Suppressor macrophage (primary cell): ENCODE results near the gene CCN6.

ENCODE experiments used
- DNase-seq, 4 experiments: peaks; one replicate each; pipeline ENCODE4 v3.0.0-alpha.2; 2020 to 2022
- total RNA-seq, 17 experiments: gene quantifications; one replicate each; lab custom pipeline; 2026; ENCODE audit warnings: mixed read lengths in 6 of 17, inconsistent platforms in 3 of 17; lab: John Stamatoyannopoulos, UW

CCN6 gene
- 0 to 1.2 (median 0) reads per million in 17 experiments for total RNA-seq

GRCh38 chr6:112054001-112054400 is at the start of gene CCN6:
Gene CCN6, plus strand, starts transcription at chr6:112054104. Its CDS starts 254 bp downstream, at chr6:112054358.
- no peak for DNase-seq

- no peak for DNase-seq
These were observed 49.5 kb upstream of the CCN6 start for GRCh38 chr6:112004201-112005012.

GRCh38 chr6:112005013-112005371 is 48.9 kb upstream of the CCN6 start:
- DNase-seq = peak; percentile 53 to 78 (median 69)

GRCh38 chr6:112007254-112007653 is 46.6 kb upstream of the CCN6 start:
- no peak for DNase-seq

GRCh38 chr6:112007805-112008204 is 46.1 kb upstream of the CCN6 start:
- peak; percentile 88 to 96 (median 92) for DNase-seq

GRCh38 chr6:112008482-112008881 is 45.4 kb upstream of the CCN6 start:
- no peak for DNase-seq

- peak in 2 of 4 experiments; percentile 34 to 39 for DNase-seq
These were observed 43.6 kb upstream of the CCN6 start for GRCh38 chr6:112010328-112010727.

- DNase-seq = no peak
These were observed 40.9 kb upstream of the CCN6 start for GRCh38 chr6:112013051-112013450.

GRCh38 chr6:112014483-112014882 is 39.4 kb upstream of the CCN6 start:
- DNase-seq = no peak

- DNase-seq = no peak
These were observed 38.2 kb upstream of the CCN6 start for GRCh38 chr6:112015725-112016124.

GRCh38 chr6:112016320-112016719 is 37.6 kb upstream of the CCN6 start:
- peak in 2 of 4 experiments; percentile 21 to 28 for DNase-seq

GRCh38 chr6:112017169-112017568 is 36.7 kb upstream of the CCN6 start:
- DNase-seq = no peak

- DNase-seq = no peak
These were observed 36.0 kb upstream of the CCN6 start for GRCh38 chr6:112017760-112018537.

- DNase-seq = no peak
These were observed 35.1 kb upstream of the CCN6 start for GRCh38 chr6:112018619-112019416.

GRCh38 chr6:112019589-112019988 is 34.3 kb upstream of the CCN6 start:
- DNase-seq = no peak

- no peak for DNase-seq
These were observed 32.1 kb upstream of the CCN6 start for GRCh38 chr6:112021691-112022310.

GRCh38 chr6:112022749-112023148 is 31.2 kb upstream of the CCN6 start:
- no peak for DNase-seq

GRCh38 chr6:112024464-112024863 is 29.4 kb upstream of the CCN6 start:
- no peak for DNase-seq

GRCh38 chr6:112026933-112027332 is 27.0 kb upstream of the CCN6 start:
- DNase-seq = no peak

GRCh38 chr6:112027942-112028674 is 25.8 kb upstream of the CCN6 start:
- DNase-seq = no peak

GRCh38 chr6:112029045-112029822 is 24.7 kb upstream of the CCN6 start:
- DNase-seq = peak; percentile 80 to 91 (median 87)
